ENCODE results near the gene NEK11.
"Not testable (repeated sequence)": the region's sequence is repeated elsewhere in the genome, so short reads cannot be mapped to it uniquely, and the experiment has no call there.

NEK11 gene

DNA sequence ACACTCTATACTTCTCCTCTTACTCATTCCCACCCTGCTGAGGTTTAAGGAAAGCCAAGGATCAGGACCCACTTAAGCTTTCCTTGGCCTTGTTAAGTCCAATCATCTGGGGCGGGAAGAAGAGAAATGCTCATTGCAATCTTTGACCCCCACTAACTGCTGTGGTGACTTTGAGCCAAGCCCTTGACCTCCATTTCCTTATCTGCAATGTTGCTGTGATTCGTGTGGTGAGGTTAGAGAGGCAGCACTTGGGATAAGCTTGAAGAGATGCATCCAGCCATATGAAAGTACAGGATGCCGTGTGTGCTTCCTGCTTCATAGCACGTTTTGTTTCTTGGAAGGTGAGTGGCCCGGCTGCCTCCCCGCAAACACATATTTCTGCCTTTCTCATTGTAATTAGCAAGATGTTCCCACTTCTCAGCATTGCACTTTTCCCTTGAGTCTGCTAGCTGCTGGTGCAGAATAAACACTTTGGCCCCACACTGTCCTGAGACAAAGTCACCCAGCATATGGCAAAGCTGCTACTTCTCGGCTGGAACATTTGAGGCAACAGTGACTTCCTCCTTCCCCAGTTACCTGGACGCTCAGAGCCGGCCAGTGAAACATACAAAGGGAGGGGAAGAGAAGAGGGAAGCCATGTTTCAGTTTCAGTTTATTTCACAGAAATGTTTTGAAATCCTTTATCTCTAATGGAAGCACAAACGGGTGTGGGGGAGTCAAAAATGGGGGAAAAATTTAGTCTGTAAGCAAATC is 344.4 kb downstream of the NEK11 start:
- DNase-seq: no peak

DNA sequence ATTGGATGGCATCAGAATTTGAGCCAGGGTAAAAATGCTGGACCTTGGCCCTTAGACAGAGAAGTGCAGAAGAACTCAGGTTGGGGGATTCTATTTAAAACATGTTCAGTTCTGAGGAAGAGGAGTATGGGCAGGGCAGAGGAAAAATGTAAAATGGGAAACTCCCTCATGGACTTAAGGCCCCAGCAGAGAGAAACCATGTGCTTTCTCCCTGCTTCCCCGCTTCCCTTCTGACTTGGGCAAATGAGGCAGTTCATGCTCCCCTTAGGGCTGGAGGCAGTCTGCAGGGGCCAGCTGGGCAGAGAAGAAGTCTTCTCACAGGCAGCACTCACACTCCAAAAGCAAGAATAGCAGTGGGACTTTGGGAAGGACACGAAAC is 345.0 kb downstream of the NEK11 start:
- no peak for DNase-seq

DNA sequence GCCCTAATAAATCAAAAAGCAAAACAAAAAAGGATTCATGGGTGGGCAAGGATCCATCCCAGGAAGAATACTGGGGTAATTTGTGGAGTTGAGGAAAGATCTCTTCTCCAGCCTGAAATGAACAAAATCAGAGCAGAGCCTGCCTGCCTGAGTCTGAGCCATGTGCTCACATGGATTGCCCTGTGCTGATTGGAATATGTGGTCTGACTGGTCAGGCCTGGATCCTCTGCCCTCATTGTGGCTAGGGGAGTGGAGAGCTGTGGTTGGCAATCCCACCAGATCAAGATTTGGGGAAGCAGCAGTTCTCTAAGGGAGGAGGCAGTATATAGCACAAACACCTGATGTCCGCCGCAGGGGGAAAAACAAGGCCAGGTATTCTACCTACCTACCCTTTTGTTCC is 348.1 kb downstream of the NEK11 start:
- DNase-seq: no peak

DNA sequence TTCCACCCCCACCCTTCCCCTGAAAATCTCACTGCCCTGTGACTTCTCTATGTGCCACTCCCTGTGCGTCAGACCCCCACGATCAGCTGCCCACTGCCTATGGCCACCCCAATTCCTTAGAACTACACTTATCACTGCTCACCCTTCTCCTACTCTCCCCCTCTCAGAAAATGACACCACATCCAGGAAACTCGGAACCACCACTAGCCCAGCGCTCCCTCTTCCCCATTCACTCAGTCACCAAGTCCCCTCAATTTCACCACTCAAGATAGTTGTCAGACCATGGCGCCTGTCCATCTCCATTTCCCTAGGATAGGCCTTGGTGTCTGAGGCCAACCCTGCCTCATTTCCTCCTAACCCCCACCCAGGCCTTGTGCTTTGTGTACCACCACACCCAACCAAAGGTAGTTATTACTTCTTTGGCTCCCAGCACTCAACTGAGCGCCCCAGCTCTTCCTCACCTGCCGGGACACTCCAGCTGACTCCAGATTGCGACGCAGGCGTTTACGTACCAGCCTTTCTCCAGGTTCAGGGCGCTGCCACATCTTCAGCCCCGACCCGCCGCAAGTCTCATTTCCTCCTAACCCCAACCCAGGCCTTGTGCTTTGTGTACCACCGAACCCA is 354.3 kb downstream of the NEK11 start:
- DNase-seq: not testable (repeated sequence)

DNA sequence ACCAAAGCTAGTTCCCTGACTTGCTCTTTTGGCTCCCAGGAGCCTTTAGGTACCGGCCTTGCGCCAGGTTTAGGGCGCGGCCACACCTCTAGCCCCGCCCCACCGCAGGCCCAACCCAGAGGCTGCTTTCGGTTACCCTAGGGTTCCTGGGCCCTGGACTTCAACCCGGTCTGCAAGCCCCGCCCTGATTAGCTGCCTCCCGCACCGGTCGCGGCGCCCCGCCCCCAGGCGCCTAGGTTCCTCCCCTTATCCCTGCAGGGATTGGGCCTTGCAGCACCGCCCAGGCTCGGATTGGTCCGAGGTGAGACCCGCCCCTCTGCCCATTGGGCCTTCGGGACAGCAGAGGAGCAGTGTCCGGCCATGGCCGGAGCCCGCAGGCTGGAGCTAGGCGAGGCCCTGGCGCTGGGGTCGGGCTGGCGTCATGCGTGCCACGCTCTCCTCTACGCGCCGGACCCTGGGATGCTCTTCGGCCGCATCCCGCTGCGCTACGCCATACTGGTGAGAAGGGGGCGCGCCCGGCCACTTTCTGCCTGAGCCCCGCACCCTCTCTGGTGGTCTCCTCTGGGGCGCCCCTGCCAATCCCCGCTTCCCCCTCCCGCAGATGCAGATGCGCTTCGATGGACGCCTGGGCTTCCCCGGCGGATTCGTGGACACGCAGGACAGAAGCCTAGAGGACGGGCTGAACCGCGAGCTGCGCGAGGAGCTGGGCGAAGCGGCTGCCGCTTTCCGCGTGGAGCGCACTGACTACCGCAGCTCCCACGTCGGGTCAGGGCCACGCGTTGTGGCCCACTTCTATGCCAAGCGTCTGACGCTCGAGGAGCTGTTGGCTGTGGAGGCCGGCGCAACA is 355.0 kb downstream of the NEK11 start, which contains the start of gene NUDT16:
NUDT16 (plus strand) TSS at position 330 of the 847 bp plus-strand sequence; CDS start at position 361, 31 bp downstream.
- DNase-seq: peak; percentile 98

DNA sequence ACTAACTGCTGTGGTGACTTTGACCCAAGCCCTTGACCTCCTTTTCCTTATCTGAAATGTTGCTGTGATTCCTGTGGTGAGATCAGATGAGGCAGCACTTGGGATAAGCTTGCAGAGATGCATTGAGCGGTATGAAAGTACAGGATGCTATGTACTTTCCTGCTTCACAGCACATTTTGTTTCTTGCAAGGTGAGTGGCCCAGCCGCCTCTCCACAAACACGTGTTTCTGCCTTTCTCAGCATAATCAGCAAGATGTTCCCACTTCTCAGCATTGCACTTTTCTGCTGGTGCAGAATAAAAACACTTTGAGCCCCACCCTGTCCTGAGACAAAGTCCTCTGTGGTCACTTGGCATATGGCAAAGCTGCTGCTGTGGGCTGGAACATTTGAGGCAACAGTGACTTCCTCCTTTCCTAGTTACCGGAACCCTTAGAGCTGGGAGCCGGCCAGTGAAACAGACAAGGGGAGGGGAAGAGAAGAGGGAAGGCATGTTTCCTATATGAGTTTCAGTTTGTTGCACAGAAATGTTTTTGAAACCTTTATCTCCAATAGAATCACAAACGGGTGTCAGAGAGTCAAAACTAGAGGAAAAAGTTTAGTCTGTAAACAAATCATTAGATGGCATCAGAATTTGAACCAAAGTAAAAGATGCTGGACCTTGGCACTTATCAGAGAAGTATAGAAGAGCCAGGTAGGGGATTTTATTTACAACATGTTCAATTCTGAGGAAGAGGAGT is 359.9 kb downstream of the NEK11 start:
- peak; percentile 36 for DNase-seq

DNA sequence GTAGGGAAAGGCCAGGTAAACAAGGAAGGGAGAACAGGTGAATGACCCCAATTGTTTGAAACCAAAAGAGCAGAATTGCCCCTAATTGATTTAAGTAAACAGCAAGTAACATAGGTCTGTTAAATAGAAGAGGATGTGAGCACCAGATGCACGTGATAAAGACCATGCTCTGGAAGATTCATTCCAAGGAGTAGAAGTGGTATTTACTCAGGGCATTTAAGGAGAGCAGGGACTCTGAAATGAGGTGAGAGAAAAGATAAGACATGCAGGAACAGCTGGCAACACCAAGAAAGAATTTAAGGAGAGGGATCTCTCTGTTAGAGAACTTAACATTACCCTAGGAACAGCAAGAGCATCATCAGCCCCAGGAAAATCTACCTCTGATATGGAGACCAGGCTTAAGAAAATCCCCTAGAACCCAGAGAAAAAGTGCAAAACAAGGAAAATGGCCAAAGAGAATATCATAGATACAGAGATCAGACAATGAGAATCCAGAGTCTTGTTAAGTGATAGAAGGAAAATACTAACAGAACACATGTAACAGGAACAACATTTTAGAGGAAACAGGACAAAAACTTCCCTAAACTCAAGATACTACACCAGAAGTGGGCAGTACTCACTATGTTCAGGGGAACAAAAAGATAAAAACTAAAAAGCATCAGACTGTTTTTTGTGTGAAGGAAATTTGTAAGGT is 361.3 kb downstream of the NEK11 start:
- no peak for DNase-seq

DNA sequence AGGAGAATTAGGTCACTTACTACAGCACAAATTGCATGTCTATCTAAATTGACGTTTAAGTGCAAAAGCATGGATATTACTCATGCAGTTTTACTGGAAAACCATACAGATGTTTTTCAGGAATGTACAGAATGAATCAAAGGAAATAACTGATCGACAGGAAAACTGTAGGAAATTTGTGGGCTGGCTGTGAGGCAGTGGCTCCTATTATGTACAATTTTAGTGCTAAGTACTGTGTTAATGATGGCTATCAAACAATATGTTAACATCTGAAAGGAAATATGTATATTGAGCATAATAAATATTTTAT is 361.8 kb downstream of the NEK11 start:
- no peak for DNase-seq

DNA sequence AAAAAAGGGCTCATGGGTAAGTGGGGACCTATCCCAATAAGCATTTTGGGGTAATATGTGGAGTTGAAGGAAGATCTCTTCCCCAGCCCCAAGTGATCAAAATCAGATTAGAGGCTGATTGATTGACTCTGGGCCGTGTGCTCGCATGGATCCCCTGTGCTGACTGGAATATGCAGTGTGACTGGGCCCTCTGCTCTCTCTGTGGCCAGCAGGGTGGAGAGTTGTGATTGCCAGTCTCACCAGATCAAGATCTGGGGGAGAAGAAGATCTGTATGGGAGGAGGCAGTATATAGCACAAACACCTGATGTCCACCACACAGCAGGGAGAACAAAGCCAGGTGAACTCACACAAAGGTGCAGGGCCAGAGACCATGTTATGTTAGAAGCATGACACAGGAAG is 363.7 kb downstream of the NEK11 start:
- DNase-seq: no peak

DNA sequence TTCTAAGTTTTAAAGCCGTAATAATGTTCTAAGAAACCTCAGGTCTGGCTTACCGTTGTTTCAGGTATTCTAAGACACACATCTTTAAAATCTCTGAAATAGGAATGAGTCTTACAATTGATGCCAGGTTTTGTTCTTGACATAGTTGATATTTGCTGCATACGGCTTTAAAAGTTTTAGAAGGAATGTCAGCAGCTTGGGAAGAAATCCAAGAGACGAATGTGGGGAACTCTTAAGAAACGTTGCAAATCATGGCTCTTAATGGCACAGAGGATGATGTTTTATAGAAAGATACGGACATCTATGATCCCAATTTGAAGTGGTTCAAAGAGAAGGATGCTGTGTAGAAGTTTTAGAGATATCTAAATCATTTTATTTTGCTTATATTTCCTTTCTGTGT is 366.4 kb downstream of the NEK11 start:
- DNase-seq: no peak

DNA sequence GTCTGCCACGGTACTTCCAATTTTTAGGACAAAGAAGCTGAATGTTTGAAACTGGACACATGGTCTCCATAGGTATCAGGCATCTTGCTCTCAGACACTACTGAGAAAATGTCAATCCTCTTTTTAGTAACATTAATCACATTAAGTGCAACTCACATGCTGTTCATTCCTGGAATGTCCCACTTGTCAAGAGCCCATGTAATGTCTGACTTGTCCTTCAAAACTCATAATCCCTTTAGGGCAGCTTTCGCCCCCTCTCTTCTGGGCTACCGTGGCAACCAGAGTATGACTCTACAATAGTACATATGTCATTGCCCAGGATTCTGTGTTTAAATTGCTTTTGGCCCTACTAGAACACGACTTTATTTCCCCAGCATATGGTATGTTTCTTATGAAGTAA is 367.2 kb downstream of the NEK11 start:
- DNase-seq: no peak

DNA sequence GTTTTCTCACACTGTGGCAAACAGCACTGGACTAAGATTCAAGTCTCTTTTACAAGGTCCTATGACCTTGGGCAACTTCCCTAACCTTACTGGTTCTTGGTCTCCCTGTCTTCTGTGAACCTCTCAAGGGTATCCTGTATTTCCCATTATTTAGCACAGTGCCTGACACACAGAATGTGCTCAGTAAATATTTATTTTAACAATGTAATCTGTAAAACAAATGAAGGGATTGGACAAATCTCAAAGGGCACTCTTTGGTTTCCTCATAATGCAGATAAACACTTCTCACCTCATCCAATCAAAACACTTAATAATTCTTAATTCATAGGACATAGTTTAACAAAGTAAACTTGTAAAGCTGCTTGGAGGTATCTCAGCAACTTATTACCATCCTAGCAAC is 367.7 kb downstream of the NEK11 start:
- DNase-seq: no peak

DNA sequence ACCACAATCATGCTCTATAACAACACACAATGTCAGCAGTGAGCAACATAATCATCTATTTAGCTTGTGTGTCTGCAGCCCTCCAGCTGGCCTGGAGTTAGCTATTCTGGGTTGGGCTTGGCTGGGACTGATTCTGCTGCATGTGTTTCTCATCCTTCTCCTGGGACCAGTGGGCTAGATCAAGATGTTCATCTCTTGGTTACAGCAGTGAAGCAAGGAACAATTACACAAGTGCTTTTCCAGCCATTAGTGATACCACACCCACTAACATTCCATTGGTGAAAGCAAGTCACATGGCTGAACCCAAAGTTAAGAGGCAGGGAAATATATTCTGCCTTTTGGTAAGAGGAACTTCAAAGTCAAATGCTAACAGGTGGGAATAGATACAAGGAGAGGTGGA is 369.5 kb downstream of the NEK11 start:
- no peak for DNase-seq

DNA sequence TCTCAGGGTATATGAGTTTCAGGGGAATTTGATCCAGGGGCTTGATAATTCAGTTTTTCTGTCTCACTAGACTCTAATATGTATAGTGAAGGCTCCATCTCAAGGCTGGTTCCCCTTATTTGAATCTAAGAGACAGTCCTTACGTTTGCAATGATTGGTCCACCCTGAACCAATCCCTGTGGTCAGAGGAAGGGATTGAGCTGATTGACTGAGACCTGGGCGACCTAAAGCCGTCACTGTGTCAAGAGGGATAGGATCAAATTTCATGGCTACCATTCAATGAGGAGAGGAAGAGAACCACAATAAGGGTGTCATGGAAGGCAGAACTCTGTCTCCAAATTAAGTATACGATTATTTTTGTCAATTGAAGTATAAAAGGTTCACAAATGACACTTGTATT is 371.2 kb downstream of the NEK11 start:
- no peak for DNase-seq
